ENCODE results near the gene COL27A1.

Gene COL27A1

DNA sequence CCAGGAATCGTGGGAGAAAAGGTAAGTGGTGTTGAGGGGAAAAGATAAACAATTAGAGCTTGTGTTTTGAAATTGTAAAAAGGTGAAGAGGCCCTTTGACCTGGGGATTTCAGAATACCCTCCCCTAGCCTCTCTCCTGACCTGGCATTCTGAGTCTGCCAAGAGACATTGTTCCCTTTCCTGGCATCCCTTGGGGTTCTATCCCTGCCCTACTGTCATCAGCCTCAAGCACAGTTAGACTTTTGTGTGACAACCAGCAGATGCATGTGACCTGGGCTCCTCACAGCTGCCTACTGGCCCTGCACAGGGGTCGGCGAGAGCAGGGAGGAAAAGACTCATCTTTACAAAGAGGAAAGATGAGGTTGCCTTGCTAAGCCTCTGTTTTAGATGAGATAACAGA, 95.3 kb downstream of the COL27A1 start:
- TF ChIP-seq FOXP2 (optimal IDR thresholded peaks at IDR 0.05; ENCODE audit: borderline replicate concordance, extremely low read depth, extremely low read length, insufficient read depth) (no peak), TAF1 (IDR thresholded peaks at IDR 0.05; ENCODE audit: borderline replicate concordance, insufficient read depth, low read length) (no peak), SIN3A (IDR thresholded peaks at IDR 0.05; ENCODE audit: borderline replicate concordance, insufficient read depth, low read length) (no peak), POLR2AphosphoS5 (IDR thresholded peaks at IDR 0.05; ENCODE audit: low read depth, low read length) (no peak)
- TF ChIP-seq, protein P1, sequence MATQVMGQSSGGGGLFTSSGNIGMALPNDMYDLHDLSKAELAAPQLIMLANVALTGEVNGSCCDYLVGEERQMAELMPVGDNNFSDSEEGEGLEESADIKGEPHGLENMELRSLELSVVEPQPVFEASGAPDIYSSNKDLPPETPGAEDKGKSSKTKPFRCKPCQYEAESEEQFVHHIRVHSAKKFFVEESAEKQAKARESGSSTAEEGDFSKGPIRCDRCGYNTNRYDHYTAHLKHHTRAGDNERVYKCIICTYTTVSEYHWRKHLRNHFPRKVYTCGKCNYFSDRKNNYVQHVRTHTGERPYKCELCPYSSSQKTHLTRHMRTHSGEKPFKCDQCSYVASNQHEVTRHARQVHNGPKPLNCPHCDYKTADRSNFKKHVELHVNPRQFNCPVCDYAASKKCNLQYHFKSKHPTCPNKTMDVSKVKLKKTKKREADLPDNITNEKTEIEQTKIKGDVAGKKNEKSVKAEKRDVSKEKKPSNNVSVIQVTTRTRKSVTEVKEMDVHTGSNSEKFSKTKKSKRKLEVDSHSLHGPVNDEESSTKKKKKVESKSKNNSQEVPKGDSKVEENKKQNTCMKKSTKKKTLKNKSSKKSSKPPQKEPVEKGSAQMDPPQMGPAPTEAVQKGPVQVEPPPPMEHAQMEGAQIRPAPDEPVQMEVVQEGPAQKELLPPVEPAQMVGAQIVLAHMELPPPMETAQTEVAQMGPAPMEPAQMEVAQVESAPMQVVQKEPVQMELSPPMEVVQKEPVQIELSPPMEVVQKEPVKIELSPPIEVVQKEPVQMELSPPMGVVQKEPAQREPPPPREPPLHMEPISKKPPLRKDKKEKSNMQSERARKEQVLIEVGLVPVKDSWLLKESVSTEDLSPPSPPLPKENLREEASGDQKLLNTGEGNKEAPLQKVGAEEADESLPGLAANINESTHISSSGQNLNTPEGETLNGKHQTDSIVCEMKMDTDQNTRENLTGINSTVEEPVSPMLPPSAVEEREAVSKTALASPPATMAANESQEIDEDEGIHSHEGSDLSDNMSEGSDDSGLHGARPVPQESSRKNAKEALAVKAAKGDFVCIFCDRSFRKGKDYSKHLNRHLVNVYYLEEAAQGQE (IDR thresholded peaks at IDR 0.05; ENCODE audit: insufficient read depth in 1 of 2, low read depth in 2 of 2, low read length in 2 of 2) = no peak

- TF ChIP-seq POLR2AphosphoS5 (IDR thresholded peaks at IDR 0.05; ENCODE audit: low read depth, low read length) (no peak), SIN3A (IDR thresholded peaks at IDR 0.05; ENCODE audit: borderline replicate concordance, insufficient read depth, low read length) (no peak), TAF1 (IDR thresholded peaks at IDR 0.05; ENCODE audit: borderline replicate concordance, insufficient read depth, low read length) (no peak), FOXP2 (optimal IDR thresholded peaks at IDR 0.05; ENCODE audit: borderline replicate concordance, extremely low read depth, extremely low read length, insufficient read depth) (no peak)
- TF ChIP-seq, protein P1 (IDR thresholded peaks at IDR 0.05; ENCODE audit: insufficient read depth in 1 of 2, low read depth in 2 of 2, low read length in 2 of 2) = no peak
Measured at GRCh38 chr9:114252394-114252793, 97.1 kb downstream of the COL27A1 start.

DNA sequence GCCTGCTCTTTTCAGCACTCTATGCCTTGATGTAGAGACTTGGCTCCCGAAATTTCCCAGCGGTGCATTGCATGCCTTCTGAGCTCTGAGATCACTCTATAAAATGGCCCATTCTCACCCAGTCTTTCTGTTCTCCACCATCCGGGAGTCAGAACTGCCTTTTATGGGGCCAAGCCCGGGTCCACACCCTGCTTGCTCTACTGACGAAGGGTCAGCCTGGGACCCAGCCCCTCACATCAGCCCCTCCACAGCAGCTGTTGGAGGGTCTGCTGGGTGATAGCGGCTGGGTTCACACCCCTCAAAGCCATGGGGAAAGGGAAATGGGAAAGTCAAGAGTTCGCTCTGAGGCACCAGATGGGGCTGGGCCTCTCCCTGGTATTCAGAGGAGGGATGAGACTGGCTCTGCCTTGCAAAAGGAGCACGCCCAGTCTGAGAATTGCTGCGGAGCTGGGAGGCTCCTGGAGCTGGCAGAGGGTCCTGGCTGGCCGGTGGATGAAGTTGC, 101.5 kb downstream of the COL27A1 start:
- no peak for TF ChIP-seq POLR2AphosphoS5 (IDR thresholded peaks at IDR 0.05; ENCODE audit: low read depth, low read length)
- TF ChIP-seq TAF1 (IDR thresholded peaks at IDR 0.05; ENCODE audit: borderline replicate concordance, insufficient read depth, low read length) = no peak
- TF ChIP-seq SIN3A (IDR thresholded peaks at IDR 0.05; ENCODE audit: borderline replicate concordance, insufficient read depth, low read length) = no peak
- TF ChIP-seq, protein P1 (IDR thresholded peaks at IDR 0.05; ENCODE audit: insufficient read depth in 1 of 2, low read depth in 2 of 2, low read length in 2 of 2) = no peak
- no peak for TF ChIP-seq FOXP2 (optimal IDR thresholded peaks at IDR 0.05; ENCODE audit: borderline replicate concordance, extremely low read depth, extremely low read length, insufficient read depth)

DNA sequence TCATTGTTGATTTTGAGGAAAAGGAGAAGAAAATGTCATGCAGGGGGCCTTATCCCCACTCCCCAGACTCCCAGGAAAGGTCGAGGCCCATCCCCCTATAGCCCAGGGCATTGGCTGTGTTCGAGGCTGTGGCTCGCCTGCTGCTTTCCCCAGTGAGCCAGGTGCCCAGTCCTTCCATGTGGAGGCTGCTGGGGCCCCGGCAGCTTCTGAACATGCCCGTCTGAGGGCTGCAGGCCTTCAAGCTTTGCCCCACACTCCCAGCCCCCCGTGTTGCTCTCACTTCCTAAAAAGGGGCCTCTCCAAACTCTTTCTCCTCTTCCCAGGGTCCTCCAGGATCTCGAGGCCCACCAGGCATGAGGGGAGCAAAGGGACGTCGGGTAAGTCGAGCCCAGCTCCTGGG, 102.9 kb downstream of the COL27A1 start:
- TF ChIP-seq SIN3A (IDR thresholded peaks at IDR 0.05; ENCODE audit: borderline replicate concordance, insufficient read depth, low read length) (no peak), POLR2AphosphoS5 (IDR thresholded peaks at IDR 0.05; ENCODE audit: low read depth, low read length) (no peak), TAF1 (IDR thresholded peaks at IDR 0.05; ENCODE audit: borderline replicate concordance, insufficient read depth, low read length) (no peak), FOXP2 (optimal IDR thresholded peaks at IDR 0.05; ENCODE audit: borderline replicate concordance, extremely low read depth, extremely low read length, insufficient read depth) (no peak)
- TF ChIP-seq, protein P1 (IDR thresholded peaks at IDR 0.05; ENCODE audit: insufficient read depth in 1 of 2, low read depth in 2 of 2, low read length in 2 of 2) = no peak
